HL-60 (cell line): Measurements from ENCODE around the gene TUBB4B.
"Not testable (repeated sequence)": the region's sequence is repeated elsewhere in the genome, so short reads cannot be mapped to it uniquely, and the experiment has no call there.

Source experiments
- DNase-seq, 2 experiments: peaks; one replicate each; pipeline ENCODE4 v3.0.0-alpha.2; 2010 to 2020; ENCODE audit warnings: low read depth in 1 of 2, low spot score in 1 of 2
- H3K27ac ChIP-seq: fragments of 250-450 bp; sonication (Bioruptor Pico); replicated peaks from 2 replicates; pipeline ENCODE4 v1.5.1; 2020; ENCODE audit warnings: mild to moderate bottlenecking, moderate library complexity
- H3K27me3 ChIP-seq: fragments of 250-450 bp; sonication (Bioruptor Pico); 2 replicates; pipeline ENCODE4 v1.5.1; 2021; ENCODE audit warnings: mild to moderate bottlenecking, moderate library complexity; ENCODE audit not compliant: insufficient read depth, poor library complexity, severe bottlenecking
- H3K4me3 ChIP-seq: replicated peaks from 2 replicates; pipeline ENCODE4 v1.5.1; 2011; ENCODE audit warnings: mild to moderate bottlenecking, control low read depth, low read length; ENCODE audit not compliant: insufficient read depth
- GABPA ChIP-seq: IDR thresholded peaks from 2 replicates; pipeline ENCODE4 v1.6.1; 2012; ENCODE audit warnings: low read depth
- POLR2AphosphoS5 ChIP-seq: IDR thresholded peaks from 2 replicates; pipeline ENCODE4 v1.6.1; 2012; ENCODE audit warnings: low read depth
- SPI1 ChIP-seq: IDR thresholded peaks from 2 replicates; pipeline ENCODE4 v1.6.1; 2012; ENCODE audit warnings: low read depth, mild to moderate bottlenecking, borderline replicate concordance
- TF ChIP-seq, protein P1 (sequence below): IDR thresholded peaks from 2 replicates; pipeline ENCODE4 v1.6.1; 2012; ENCODE audit warnings: low read depth; ENCODE audit not compliant: insufficient replicate concordance
- TF ChIP-seq, protein P2 (sequence below): IDR thresholded peaks from one replicate; pipeline ENCODE4 v1.5.1; 2011; ENCODE audit warnings: low read length, control low read depth, inconsistent platforms; ENCODE audit not compliant: insufficient read depth

TUBB4B gene

DNA sequence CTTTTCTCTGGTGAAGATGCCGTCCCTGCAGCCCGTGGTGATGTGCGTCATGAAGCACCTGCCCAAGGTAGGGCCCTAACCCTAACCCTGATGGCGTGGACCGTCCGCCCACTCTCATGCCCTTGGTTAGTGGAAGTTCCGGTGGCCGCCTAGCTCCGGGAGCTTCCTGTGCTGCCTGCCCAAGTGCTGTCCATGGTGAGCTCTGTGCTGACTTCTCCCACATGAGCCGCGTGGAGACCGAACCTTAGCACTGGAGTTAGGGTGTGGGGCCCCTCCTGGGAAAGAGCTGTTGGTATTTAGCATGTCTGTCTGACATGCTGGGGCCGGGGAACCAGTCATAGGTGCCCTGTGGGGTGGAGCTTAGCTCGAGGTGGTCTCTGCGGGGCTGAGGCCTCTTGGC lies 15.3 kb downstream of the TUBB4B start:
- peak overlapping the region; percentile 96 for H3K4me3 ChIP-seq
- no peak for TF ChIP-seq SPI1
- no peak for TF ChIP-seq POLR2AphosphoS5
- TF ChIP-seq, protein P1, sequence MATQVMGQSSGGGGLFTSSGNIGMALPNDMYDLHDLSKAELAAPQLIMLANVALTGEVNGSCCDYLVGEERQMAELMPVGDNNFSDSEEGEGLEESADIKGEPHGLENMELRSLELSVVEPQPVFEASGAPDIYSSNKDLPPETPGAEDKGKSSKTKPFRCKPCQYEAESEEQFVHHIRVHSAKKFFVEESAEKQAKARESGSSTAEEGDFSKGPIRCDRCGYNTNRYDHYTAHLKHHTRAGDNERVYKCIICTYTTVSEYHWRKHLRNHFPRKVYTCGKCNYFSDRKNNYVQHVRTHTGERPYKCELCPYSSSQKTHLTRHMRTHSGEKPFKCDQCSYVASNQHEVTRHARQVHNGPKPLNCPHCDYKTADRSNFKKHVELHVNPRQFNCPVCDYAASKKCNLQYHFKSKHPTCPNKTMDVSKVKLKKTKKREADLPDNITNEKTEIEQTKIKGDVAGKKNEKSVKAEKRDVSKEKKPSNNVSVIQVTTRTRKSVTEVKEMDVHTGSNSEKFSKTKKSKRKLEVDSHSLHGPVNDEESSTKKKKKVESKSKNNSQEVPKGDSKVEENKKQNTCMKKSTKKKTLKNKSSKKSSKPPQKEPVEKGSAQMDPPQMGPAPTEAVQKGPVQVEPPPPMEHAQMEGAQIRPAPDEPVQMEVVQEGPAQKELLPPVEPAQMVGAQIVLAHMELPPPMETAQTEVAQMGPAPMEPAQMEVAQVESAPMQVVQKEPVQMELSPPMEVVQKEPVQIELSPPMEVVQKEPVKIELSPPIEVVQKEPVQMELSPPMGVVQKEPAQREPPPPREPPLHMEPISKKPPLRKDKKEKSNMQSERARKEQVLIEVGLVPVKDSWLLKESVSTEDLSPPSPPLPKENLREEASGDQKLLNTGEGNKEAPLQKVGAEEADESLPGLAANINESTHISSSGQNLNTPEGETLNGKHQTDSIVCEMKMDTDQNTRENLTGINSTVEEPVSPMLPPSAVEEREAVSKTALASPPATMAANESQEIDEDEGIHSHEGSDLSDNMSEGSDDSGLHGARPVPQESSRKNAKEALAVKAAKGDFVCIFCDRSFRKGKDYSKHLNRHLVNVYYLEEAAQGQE: peak; percentile 80
- TF ChIP-seq, protein P2, sequence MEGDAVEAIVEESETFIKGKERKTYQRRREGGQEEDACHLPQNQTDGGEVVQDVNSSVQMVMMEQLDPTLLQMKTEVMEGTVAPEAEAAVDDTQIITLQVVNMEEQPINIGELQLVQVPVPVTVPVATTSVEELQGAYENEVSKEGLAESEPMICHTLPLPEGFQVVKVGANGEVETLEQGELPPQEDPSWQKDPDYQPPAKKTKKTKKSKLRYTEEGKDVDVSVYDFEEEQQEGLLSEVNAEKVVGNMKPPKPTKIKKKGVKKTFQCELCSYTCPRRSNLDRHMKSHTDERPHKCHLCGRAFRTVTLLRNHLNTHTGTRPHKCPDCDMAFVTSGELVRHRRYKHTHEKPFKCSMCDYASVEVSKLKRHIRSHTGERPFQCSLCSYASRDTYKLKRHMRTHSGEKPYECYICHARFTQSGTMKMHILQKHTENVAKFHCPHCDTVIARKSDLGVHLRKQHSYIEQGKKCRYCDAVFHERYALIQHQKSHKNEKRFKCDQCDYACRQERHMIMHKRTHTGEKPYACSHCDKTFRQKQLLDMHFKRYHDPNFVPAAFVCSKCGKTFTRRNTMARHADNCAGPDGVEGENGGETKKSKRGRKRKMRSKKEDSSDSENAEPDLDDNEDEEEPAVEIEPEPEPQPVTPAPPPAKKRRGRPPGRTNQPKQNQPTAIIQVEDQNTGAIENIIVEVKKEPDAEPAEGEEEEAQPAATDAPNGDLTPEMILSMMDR: no peak
- no peak for TF ChIP-seq GABPA
- H3K27me3 ChIP-seq: no peaks in the 10 kb centered on the region
- no peak overlapping the region for H3K27ac ChIP-seq
- DNase-seq: no peak

DNA sequence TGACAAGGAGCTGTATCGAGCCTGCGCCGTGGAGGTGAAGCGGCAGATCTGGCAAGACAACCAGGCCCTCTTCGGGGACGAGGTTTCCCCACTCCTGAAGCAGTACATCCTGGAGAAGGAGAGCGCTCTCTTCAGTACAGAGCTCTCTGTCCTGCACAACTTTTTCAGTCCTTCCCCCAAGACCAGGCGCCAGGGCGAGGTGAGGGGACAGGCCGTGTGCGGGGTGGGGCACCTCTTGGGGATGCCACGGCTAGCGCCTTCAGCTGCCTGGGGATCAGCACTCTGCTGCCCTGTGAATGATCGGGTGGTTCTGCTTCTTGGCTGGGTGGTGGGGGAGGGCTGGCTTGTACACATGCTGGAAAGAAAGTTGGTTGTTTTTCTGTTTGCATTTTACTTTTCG lies 15.8 kb downstream of the TUBB4B start:
- Histone ChIP-seq H3K4me3 (no peak overlapping the region), H3K27ac (no peak overlapping the region), H3K27me3 (no peaks in the 10 kb centered on the region)
- no peak for DNase-seq
- TF ChIP-seq GABPA (no peak), SPI1 (no peak), POLR2AphosphoS5 (no peak)
- TF ChIP-seq, protein P1: no peak
- TF ChIP-seq, protein P2: no peak

DNA sequence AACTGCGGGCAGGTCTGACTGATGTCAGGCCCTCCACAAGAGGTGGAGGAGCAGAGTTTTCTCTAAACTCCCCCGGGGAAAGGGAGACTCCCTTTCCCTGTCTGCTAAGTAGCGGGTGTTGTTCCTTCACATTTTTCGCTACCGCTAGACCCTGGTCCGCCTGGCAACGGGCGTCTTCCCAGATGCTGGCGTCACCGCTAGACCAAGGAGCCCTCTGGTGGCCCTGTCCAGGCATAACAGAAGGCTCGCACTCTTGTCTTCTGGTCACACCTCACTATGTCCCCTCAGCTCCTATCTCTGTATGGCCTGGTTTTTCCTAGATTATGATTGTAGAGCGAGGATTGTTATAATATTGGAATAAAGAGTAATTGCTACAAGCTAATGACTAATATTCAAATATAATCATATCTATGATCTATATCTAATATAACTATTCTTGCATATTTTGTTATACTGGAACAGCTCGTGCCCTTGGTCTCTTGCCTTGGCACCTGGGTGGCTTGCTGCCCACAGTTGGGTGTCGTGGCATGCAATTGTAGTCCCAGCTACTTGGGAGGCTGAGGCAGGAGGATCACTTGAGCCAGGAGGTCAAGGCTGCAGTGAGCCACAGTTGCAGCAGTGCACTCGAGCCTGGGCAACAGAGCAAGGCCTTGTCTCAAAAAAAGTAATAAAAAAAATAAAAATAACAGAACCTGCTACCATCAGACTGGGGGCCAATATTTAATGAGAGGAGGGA lies 21.3 kb downstream of the TUBB4B start:
- H3K27ac ChIP-seq, DNase-seq: not testable (repeated sequence)

DNA sequence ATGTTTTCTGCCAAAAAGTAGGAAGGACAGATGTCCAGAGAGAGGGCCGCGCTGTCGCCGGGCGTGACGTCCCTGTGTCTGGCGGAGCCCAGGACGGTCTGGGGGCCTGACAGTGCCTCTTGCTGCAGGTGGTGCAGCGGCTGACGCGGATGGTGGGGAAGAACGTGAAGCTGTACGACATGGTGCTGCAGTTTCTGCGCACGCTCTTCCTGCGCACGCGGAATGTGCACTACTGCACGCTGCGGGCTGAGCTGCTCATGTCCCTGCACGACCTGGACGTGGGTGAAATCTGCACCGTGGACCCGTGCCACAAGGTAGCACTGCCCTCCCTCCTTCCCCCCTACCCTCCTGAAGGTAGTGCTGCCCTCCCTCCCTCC lies 21.8 kb downstream of the TUBB4B start:
- no peak for DNase-seq
- Histone ChIP-seq H3K27ac (no peak overlapping the region), H3K27me3 (no peaks in the 10 kb centered on the region), H3K4me3 (no peak overlapping the region)
- no peak for TF ChIP-seq GABPA
- TF ChIP-seq, protein P2: no peak
- no peak for TF ChIP-seq SPI1
- TF ChIP-seq, protein P1: no peak
- no peak for TF ChIP-seq POLR2AphosphoS5

More for the DNA sequence above, 21.3 kb downstream of the TUBB4B start:
- H3K4me3 ChIP-seq, H3K27me3 ChIP-seq: not testable (repeated sequence)
